Breast epithelium (tissue), 4 donors: ENCODE data around the gene MRPS12. TPM values are rescaled to one million over a fixed set of nuclear protein-coding genes. Genes with fewer than 3 reads are reported as not detected.
A peak's percentile ranks its signal among the peaks of the same experiment; 100 is the strongest.

Experiments
- DNase-seq, 2 donors: peaks; one replicate each; pipeline ENCODE4 v3.0.0-alpha.2; 2019; ENCODE audit warnings: low spot score in 2 of 2
- H3K27ac ChIP-seq, 2 donors: fragments of 200-600 bp; sonication (generic) in 1 of 2; one replicate each; pipeline ENCODE4 v1.5.1; 2016 to 2019; ENCODE audit warnings: mild to moderate bottlenecking in 1 of 2
- H3K27me3 ChIP-seq, 2 donors: fragments of 200-600 bp; sonication (generic) in 1 of 2; one replicate each; pipeline versions ENCODE4 v1.5.1 to v1.6.0; 2017 to 2019; ENCODE audit warnings: control low read depth in 1 of 2, mild to moderate bottlenecking in 1 of 2
- H3K36me3 ChIP-seq: fragments of 200-600 bp; one replicate; pipeline ENCODE4 v1.5.1; 2019
- H3K4me1 ChIP-seq, 2 donors: fragments of 200-600 bp; sonication (generic); one replicate each; pipeline ENCODE4 v1.5.1; 2016 to 2019; ENCODE audit warnings: control low read depth in 1 of 2
- H3K4me3 ChIP-seq, 3 donors: fragments of 200-600 bp; sonication (generic); 1 replicate in 2 of 3; 2 replicates in 1 of 3; pipeline ENCODE4 v1.5.1; 2016 to 2019; ENCODE audit warnings: mild to moderate bottlenecking in 3 of 3, moderate library complexity in 2 of 3
- H3K9me3 ChIP-seq, 2 donors: fragments of 200-600 bp; sonication (generic) in 1 of 2; one replicate each; pipeline ENCODE4 v1.5.1; 2016 to 2019; ENCODE audit warnings: control low read depth in 1 of 2
- POLR2A ChIP-seq: fragments of 450-650 bp; IDR thresholded peaks from one replicate; pipeline ENCODE4 v1.6.1; 2016; ENCODE audit warnings: antibody characterized with exemption, mild to moderate bottlenecking, moderate library complexity
- POLR2AphosphoS5 ChIP-seq, 3 donors: sonication (generic); formaldehyde crosslinking; IDR thresholded peaks; one replicate each; pipeline ENCODE4 v1.6.1; 2017; ENCODE audit warnings: antibody characterized with exemption in 3 of 3
- intact Hi-C: fragments of 100-400 bp; cut with DNase I; formaldehyde crosslinking; loops from one replicate; pipeline ENCODE4 v1.15.1; 2023; ENCODE audit warnings: low total_unique reads
- total RNA-seq, 3 donors: library from RNA; depleted of rRNA; stranded (reverse); fragments of >200 nt; gene quantifications; one replicate each; pipeline ENCODE4 v1.1.0, GENCODE V29; 2016
- TF ChIP-seq, protein P1 (sequence below), 3 donors: fragments of 450-650 bp; IDR thresholded peaks; one replicate each; pipeline ENCODE4 v1.5.1; 2016 to 2017; ENCODE audit warnings: antibody characterized with exemption in 3 of 3, mild to moderate bottlenecking in 3 of 3, moderate library complexity in 3 of 3

Gene MRPS12
- total RNA-seq, 3 donors from 2014 or later: 27.5 to 41.0 (median 29.3) TPM

GRCh38 chr19:38951187-38951586 lies 20.4 kb downstream of the MRPS12 start:
- H3K27me3 ChIP-seq: no peaks in the 10 kb centered on the region
- DNase-seq: no peak
- TF ChIP-seq POLR2A: no peak
- intact Hi-C loops: no loop called here
- no peaks in the 10 kb centered on the region for H3K36me3 ChIP-seq
- no peaks in the 10 kb centered on the region for H3K4me1 ChIP-seq
- no peak overlapping the region for H3K27ac ChIP-seq
- no peaks in the 10 kb centered on the region for H3K9me3 ChIP-seq
- H3K4me3 ChIP-seq: no peak overlapping the region

- intact Hi-C loops: no loop called here
- DNase-seq: no peak
- Histone ChIP-seq H3K4me3 (no peak overlapping the region), H3K4me1 (no peaks in the 10 kb centered on the region), H3K27me3 (no peaks in the 10 kb centered on the region), H3K36me3 (no peaks in the 10 kb centered on the region), H3K27ac (no peak overlapping the region), H3K9me3 (no peaks in the 10 kb centered on the region)
- TF ChIP-seq POLR2A: no peak
- TF ChIP-seq, protein P1, sequence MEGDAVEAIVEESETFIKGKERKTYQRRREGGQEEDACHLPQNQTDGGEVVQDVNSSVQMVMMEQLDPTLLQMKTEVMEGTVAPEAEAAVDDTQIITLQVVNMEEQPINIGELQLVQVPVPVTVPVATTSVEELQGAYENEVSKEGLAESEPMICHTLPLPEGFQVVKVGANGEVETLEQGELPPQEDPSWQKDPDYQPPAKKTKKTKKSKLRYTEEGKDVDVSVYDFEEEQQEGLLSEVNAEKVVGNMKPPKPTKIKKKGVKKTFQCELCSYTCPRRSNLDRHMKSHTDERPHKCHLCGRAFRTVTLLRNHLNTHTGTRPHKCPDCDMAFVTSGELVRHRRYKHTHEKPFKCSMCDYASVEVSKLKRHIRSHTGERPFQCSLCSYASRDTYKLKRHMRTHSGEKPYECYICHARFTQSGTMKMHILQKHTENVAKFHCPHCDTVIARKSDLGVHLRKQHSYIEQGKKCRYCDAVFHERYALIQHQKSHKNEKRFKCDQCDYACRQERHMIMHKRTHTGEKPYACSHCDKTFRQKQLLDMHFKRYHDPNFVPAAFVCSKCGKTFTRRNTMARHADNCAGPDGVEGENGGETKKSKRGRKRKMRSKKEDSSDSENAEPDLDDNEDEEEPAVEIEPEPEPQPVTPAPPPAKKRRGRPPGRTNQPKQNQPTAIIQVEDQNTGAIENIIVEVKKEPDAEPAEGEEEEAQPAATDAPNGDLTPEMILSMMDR (IDR thresholded peaks at IDR 0.05): peak in 1 of 3 donors; percentile 30
- no peak for TF ChIP-seq POLR2AphosphoS5 (IDR thresholded peaks at IDR 0.05)
These were observed 21.8 kb downstream of the MRPS12 start for GRCh38 chr19:38952395-38953165.

DNA sequence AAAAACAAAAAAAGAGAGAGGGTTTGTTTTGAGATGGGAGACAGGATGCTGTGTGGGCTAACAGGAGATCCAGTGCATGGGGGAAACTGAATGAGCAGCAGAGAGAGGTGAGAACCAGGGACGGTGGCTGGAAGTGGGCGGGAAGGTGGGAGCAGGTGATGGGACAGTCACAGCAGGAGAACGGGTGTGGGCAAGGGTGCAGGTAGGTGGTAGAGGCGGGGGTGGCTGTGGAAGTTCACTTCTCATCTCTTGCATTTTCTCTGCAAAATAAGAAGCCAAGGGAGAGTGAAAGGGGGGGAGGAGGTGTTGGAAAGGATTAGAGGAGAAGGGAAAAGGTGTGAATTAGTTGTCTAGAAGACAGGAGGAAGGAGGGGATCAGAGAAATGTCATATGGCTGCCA lies 22.9 kb downstream of the MRPS12 start:
- TF ChIP-seq POLR2AphosphoS5 (IDR thresholded peaks at IDR 0.05): no peak
- TF ChIP-seq, protein P1 (IDR thresholded peaks at IDR 0.05): no peak
- TF ChIP-seq POLR2A: no peak
- DNase-seq: no peak
- Histone ChIP-seq H3K9me3 (no peaks in the 10 kb centered on the region), H3K27ac (no peak overlapping the region), H3K4me3 (no peak overlapping the region), H3K4me1 (no peaks in the 10 kb centered on the region), H3K27me3 (no peaks in the 10 kb centered on the region), H3K36me3 (no peaks in the 10 kb centered on the region)
- intact Hi-C loops: no loop called here

DNA sequence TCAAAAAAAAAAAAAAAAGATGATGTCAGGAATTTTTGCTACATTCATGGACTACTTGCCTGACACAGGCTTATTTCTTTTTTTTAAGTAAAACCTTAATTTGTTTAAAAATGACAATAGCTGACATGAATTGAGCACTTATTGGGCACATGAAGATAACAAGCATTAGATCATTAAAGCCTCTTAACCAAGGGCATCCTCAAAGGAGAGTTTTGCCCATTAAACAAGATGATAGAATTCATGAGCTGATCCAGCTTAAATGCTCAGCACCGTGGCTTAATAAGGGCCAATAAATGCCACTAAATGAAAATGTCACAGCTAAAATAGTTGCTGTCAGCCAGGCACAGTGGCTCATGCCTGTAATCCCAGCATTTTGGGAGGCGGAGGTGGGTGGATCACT lies 25.5 kb downstream of the MRPS12 start:
- DNase-seq: no peak
- no peak for TF ChIP-seq POLR2AphosphoS5 (IDR thresholded peaks at IDR 0.05)
- TF ChIP-seq POLR2A: no peak
- TF ChIP-seq, protein P1 (IDR thresholded peaks at IDR 0.05): no peak

DNA sequence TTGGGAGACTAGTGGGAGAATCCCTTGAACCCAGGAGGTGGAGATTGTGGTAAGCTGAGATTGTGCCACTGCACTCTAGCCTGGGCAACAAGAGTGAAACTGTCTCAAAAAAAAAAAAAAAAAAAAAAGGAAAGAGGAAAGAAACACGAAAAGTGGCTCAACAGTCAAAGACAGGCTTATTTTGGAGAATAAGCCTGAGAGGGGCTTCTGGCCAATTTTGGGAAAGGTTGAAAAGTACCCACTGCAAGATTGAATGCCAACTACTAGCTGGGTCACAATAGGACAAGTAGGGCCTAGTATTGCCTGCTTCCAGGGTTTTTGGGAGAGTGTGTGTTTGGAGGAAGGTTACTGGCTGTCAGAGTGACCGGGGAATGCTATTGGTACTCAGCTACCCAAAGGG lies 27.6 kb downstream of the MRPS12 start:
- Histone ChIP-seq H3K36me3 (no peaks in the 10 kb centered on the region), H3K4me3 (no peak overlapping the region), H3K27me3 (no peaks in the 10 kb centered on the region), H3K27ac (no peak overlapping the region), H3K4me1 (peaks cover 0 to 6% of the 10 kb centered on the region in 2 donors), H3K9me3 (no peaks in the 10 kb centered on the region)
- no peak for TF ChIP-seq POLR2AphosphoS5 (IDR thresholded peaks at IDR 0.05)
- no peak for TF ChIP-seq POLR2A
- TF ChIP-seq, protein P1 (IDR thresholded peaks at IDR 0.05): no peak
- no peak for DNase-seq
- intact Hi-C loops: no loop called here

More for the DNA sequence above, 25.5 kb downstream of the MRPS12 start:
- no peaks in the 10 kb centered on the region for H3K9me3 ChIP-seq
- no peak overlapping the region for H3K27ac ChIP-seq
- no peaks in the 10 kb centered on the region for H3K27me3 ChIP-seq
- H3K4me1 ChIP-seq: no peaks in the 10 kb centered on the region
- intact Hi-C loops: no loop called here
- no peak overlapping the region for H3K4me3 ChIP-seq
- no peaks in the 10 kb centered on the region for H3K36me3 ChIP-seq
